ENCODE data around the gene YIF1A.

- TF ChIP-seq CTCF (IDR thresholded peaks at IDR 0.05) = no peak
- no peak for TF ChIP-seq POLR2AphosphoS5 (IDR thresholded peaks at IDR 0.05)
- no peak for TF ChIP-seq POLR2A (IDR thresholded peaks at IDR 0.05)
These were observed 20.5 kb upstream of the YIF1A start for GRCh38 chr11:66309475-66309874.

Data from transverse colon (tissue), 4 donors.